K562 (cell line): ENCODE data around the gene CEP131. TPM values are rescaled to one million over a fixed set of nuclear protein-coding genes. Genes with fewer than 3 reads are reported as not detected.

Experiments used
- ATF3 ChIP-seq, 2 experiments: fragments of 450-650 bp in 1 of 2; sonication (generic) in 1 of 2; formaldehyde crosslinking in 1 of 2; IDR thresholded peaks in 1 of 2; conservative IDR thresholded peaks in 1 of 2; 2 replicates each; pipeline versions ENCODE4 v1.6.1 to v1.8.1; 2016 to 2023; ENCODE audit warnings: mild to moderate bottlenecking in 2 of 2, moderate library complexity in 2 of 2, inconsistent platforms in 1 of 2, missing genetic modification reagents in 1 of 2
- ELF4 ChIP-seq: fragments of 450-650 bp; formaldehyde crosslinking; IDR thresholded peaks from 2 replicates; pipeline ENCODE4 v1.4.0; 2022; ENCODE audit warnings: missing genetic modification characterization
- GTF2F1 ChIP-seq: IDR thresholded peaks from 2 replicates; pipeline ENCODE4 v1.6.1; 2011; ENCODE audit warnings: low read depth, low read length, improper control_type of control experiment
- HDAC8 ChIP-seq: fragments of 450-650 bp; IDR thresholded peaks from 2 replicates; pipeline ENCODE4 v1.6.1; 2016; ENCODE audit warnings: mild to moderate bottlenecking, missing genetic modification characterization, moderate library complexity, missing compliant biosample characterization
- HINFP ChIP-seq: fragments of 450-650 bp; conservative IDR thresholded peaks from 2 replicates; pipeline ENCODE4 v1.6.1; 2016; ENCODE audit warnings: missing genetic modification characterization, low read depth, mild to moderate bottlenecking, control low read depth, missing compliant biosample characterization
- HNRNPLL ChIP-seq: fragments of 200-400 bp; formaldehyde crosslinking; IDR thresholded peaks from 2 replicates; pipeline ENCODE4 v1.6.1; 2017; ENCODE audit warnings: low read length, low read depth, mild to moderate bottlenecking; ENCODE audit not compliant: poor library complexity, severe bottlenecking
- HOMEZ ChIP-seq: fragments of 250-450 bp; sonication (Bioruptor Pico); IDR thresholded peaks from 2 replicates; pipeline ENCODE4 v1.4.0; 2020; ENCODE audit warnings: mild to moderate bottlenecking, moderate library complexity
- MBD2 ChIP-seq: sonication (generic); IDR thresholded peaks from 2 replicates; pipeline ENCODE4 v1.6.1; 2016; ENCODE audit warnings: low read depth, borderline replicate concordance
- MCM5 ChIP-seq: fragments of 450-650 bp; IDR thresholded peaks from 2 replicates; pipeline ENCODE4 v1.6.1; 2016; ENCODE audit warnings: low read depth
- MTA1 ChIP-seq: fragments of 450-650 bp; IDR thresholded peaks from 2 replicates; pipeline ENCODE4 v1.6.1; 2017; ENCODE audit warnings: borderline replicate concordance
- NELFE ChIP-seq: IDR thresholded peaks from 2 replicates; pipeline ENCODE4 v1.6.1; 2011; ENCODE audit warnings: mild to moderate bottlenecking; ENCODE audit not compliant: insufficient read depth, insufficient read length
- POLR2AphosphoS2 ChIP-seq: IDR thresholded peaks from 2 replicates; pipeline ENCODE4 v1.6.1; 2012; ENCODE audit warnings: low read length, improper control_type of control experiment
- PTTG1 ChIP-seq: fragments of 450-650 bp; IDR thresholded peaks from 2 replicates; pipeline ENCODE4 v1.6.1; 2016; ENCODE audit warnings: low read depth, mild to moderate bottlenecking, missing genetic modification characterization, missing compliant biosample characterization
- RB1 ChIP-seq: fragments of 450-650 bp; IDR thresholded peaks from 2 replicates; pipeline ENCODE4 v1.6.1; 2017; ENCODE audit warnings: low read depth, mild to moderate bottlenecking
- RBM39 ChIP-seq: fragments of 200-400 bp; formaldehyde crosslinking; optimal IDR thresholded peaks from 2 replicates; pipeline ENCODE3; 2018; ENCODE audit warnings: low read depth, low read length
- STAT5A ChIP-seq: IDR thresholded peaks from 2 replicates; pipeline ENCODE4 v1.6.1; 2012; ENCODE audit warnings: low read length, inconsistent platforms, borderline replicate concordance
- TAF7 ChIP-seq: fragments of 450-650 bp; IDR thresholded peaks from 2 replicates; pipeline ENCODE4 v1.6.1; 2016; ENCODE audit warnings: missing genetic modification characterization, missing compliant biosample characterization
- TSHZ1 ChIP-seq: fragments of 250-450 bp; sonication (Bioruptor Pico); IDR thresholded peaks from 2 replicates; pipeline ENCODE4 v1.4.0; 2020; ENCODE audit warnings: mild to moderate bottlenecking, moderate library complexity
- ZNF764 ChIP-seq: fragments of 250-450 bp; sonication (Bioruptor Pico); IDR thresholded peaks from 2 replicates; pipeline ENCODE4 v1.4.0; 2020; ENCODE audit warnings: low read depth, mild to moderate bottlenecking, moderate library complexity
- polyA plus RNA-seq, 8 experiments: library from polyadenylated mRNA; depleted of rRNA in 4 of 8; stranded (reverse) in 5 of 8; unstranded in 3 of 8; fragments of >200 nt; fragmentation: Nextera tagmentation in 2 of 8; fragmentation: Illumina TruSeq in 1 of 8; extraction: Ambion mirVana in 2 of 8; extraction: Trizol in 1 of 8; gene quantifications; 2 replicates each; pipeline versions ENCODE4 v1.2.1 to v1.2.3, GENCODE V29; 2011 to 2014; ENCODE audit warnings: inconsistent platforms in 1 of 8, missing spikeins in 1 of 8
- total RNA-seq, 7 experiments: library from RNA; depleted of rRNA in 6 of 7; stranded (reverse); fragments of >200 nt in 6 of 7; fragmentation: Illumina TruSeq in 2 of 7; extraction: Trizol in 2 of 7; gene quantifications; 2 replicates each; pipeline versions ENCODE4 v1.2.1 to v1.2.3, GENCODE V29; 2011 to 2021; ENCODE audit warnings: low replicate concordance in 1 of 7
- TF ChIP-seq, protein P1 (sequence below): IDR thresholded peaks from 2 replicates; pipeline ENCODE4 v1.6.1; 2014; ENCODE audit warnings: antibody characterized with exemption

The CEP131 gene
- total and polyA plus RNA-seq, 9 of the 15 experiments (the other 6 are each of a cell fraction or from before 2014, with no cell fraction given) = 0.24 to 21.2 (median 2.3) TPM

DNA sequence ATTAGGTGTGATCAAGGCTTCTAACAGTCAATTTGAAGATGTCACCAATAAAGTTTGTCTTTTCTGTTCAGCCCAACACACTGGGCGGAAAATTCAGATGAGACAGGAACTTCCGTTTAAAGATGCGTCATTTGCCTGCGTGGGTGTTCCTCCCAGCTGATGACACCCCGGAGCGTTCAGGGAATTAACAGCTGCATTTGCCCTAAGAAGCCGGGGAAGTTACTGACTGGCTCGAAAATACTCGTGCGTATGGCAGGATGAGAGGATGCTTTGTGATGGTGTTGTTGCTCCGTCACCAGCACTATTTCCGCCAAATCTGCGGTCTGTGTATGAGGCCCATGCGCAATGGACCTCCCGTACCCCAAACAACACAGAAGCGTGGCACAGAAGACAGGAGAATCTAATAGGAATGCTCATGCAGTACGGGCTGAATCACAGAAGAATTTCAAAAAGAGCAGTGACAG is 69.4 kb downstream of the CEP131 start (continued):
- TF ChIP-seq ELF4 (CRISPR knock-in tag) (no peak), ATF3 (IDR thresholded peaks at IDR 0.05) (peak; percentile 91), ATF3 (CRISPR knock-in tag; conservative IDR thresholded peaks at IDR 0.05) (no peak), MTA1 (no peak), MBD2 (no peak), STAT5A (0 out of 2 replicates have a peak, but pooled peaks have one; percentile 37), HINFP (no peak), NELFE (no peak), RBM39 (no peak), GTF2F1 (no peak), HDAC8 (tag) (no peak), TSHZ1 (CRISPR knock-in tag) (no peak), TAF7 (no peak), PTTG1 (tag) (no peak), POLR2AphosphoS2 (no peak), HNRNPLL (peak; percentile 50), ZNF764 (CRISPR knock-in tag) (no peak), HOMEZ (CRISPR knock-in tag) (no peak), RB1 (no peak), MCM5 (no peak)
- TF ChIP-seq, protein P1, sequence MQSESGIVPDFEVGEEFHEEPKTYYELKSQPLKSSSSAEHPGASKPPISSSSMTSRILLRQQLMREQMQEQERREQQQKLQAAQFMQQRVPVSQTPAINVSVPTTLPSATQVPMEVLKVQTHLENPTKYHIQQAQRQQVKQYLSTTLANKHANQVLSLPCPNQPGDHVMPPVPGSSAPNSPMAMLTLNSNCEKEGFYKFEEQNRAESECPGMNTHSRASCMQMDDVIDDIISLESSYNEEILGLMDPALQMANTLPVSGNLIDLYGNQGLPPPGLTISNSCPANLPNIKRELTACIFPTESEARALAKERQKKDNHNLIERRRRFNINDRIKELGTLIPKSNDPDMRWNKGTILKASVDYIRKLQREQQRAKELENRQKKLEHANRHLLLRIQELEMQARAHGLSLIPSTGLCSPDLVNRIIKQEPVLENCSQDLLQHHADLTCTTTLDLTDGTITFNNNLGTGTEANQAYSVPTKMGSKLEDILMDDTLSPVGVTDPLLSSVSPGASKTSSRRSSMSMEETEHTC = no peak
